Epithelial cell of proximal tubule (primary cell): ENCODE results near the gene HS3ST5. TPM values are rescaled to one million over a fixed set of nuclear protein-coding genes. Genes with fewer than 3 reads are reported as not detected.

Experiments used
- DNase-seq: peaks from one replicate; pipeline ENCODE4 v3.0.0-alpha.2; 2011; ENCODE audit warnings: low read depth
- H3K4me3 ChIP-seq: 2 replicates; pipeline ENCODE4 v1.5.1; 2011; ENCODE audit warnings: low read depth, mild to moderate bottlenecking, low read length
- total RNA-seq: library from RNA; depleted of rRNA; stranded (reverse); fragments of >200 nt; gene quantifications from 2 replicates; pipeline ENCODE4 v1.2.3, GENCODE V29; 2015
- TF ChIP-seq, protein P1 (sequence below): conservative IDR thresholded peaks from 2 replicates; pipeline ENCODE4 v1.5.1; 2012; ENCODE audit warnings: low read depth, mild to moderate bottlenecking, low read length

Gene HS3ST5
- total RNA-seq, 1 donor from 2014 or later: 0.17 TPM

DNA sequence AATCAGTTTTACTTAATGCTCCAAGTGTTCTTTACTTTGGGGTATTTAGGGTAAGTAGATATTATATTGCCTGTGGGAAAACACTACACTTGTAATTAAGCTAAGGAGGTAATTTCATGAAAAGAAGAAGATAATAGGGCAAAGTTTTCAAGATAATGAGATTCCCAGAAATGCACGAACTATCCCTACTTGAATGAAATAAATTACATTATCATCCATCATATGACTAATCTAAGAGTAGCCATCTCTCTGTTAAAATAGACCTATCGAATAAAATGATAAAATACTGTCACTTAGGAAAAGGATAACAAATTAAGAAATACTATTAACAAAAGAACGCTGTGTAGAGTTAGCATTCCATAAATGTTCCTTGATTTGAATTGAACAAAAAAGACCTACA lies 236.8 kb downstream of the HS3ST5 start:
- TF ChIP-seq, protein P1, sequence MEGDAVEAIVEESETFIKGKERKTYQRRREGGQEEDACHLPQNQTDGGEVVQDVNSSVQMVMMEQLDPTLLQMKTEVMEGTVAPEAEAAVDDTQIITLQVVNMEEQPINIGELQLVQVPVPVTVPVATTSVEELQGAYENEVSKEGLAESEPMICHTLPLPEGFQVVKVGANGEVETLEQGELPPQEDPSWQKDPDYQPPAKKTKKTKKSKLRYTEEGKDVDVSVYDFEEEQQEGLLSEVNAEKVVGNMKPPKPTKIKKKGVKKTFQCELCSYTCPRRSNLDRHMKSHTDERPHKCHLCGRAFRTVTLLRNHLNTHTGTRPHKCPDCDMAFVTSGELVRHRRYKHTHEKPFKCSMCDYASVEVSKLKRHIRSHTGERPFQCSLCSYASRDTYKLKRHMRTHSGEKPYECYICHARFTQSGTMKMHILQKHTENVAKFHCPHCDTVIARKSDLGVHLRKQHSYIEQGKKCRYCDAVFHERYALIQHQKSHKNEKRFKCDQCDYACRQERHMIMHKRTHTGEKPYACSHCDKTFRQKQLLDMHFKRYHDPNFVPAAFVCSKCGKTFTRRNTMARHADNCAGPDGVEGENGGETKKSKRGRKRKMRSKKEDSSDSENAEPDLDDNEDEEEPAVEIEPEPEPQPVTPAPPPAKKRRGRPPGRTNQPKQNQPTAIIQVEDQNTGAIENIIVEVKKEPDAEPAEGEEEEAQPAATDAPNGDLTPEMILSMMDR: no peak
- DNase-seq: no peak
- no peak overlapping the region for H3K4me3 ChIP-seq

DNA sequence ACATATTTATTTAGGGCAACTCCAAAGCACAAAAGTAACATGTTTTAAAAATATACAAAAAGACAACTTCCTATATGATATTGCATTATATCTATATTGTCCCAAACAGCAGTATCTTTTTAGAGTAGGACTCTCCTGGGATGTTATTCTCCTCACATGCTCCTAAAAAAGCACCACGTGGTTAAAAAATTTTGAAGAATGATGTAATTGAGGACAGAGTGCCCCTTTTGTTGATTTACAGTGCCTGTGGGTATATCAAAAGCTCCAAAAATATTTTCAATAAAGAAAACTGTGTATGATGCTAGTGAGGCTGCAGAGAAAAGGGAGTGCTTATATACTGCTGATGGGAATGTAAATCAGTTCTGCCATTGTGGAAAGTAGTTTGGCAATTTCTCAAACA lies 241.6 kb downstream of the HS3ST5 start:
- TF ChIP-seq, protein P1: no peak
- DNase-seq: no peak
- no peak overlapping the region for H3K4me3 ChIP-seq

DNA sequence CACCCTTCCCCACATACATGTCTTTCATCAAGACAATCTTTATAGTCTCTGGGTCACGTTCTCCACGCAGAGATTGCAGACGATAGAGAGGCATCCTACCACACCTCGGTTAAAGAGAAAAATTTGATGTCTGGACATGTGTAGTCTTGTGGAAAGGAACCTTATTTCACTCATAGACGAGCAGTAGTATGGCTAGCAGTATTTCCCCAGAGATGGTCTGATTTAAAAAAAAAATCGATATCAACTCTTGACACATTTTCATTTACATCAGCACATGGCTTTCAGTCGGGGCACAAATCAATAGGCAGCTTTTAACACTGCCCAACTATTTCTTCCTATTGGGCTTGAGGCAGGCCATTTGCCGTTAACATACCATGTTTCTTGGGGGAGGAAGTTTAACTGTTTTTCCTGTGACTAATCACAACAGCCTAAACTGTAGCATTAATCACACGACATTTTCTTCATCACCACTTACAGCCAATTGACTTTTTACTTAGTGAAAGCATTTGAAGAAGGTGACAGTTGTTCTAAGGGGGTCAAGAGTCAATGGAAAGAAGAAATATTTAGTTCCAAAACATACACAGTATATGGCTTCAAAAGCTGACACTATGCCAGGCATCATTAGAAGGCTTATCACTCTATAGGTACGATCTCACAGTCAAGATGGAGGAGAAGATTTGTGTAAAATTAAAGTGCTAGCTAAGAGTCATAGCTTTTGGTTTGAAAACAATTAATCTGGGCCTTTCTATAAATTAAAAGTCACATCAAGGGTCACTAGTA lies 242.4 kb downstream of the HS3ST5 start:
- DNase-seq: no peak
- TF ChIP-seq, protein P1: no peak
- H3K4me3 ChIP-seq: no peak overlapping the region

DNA sequence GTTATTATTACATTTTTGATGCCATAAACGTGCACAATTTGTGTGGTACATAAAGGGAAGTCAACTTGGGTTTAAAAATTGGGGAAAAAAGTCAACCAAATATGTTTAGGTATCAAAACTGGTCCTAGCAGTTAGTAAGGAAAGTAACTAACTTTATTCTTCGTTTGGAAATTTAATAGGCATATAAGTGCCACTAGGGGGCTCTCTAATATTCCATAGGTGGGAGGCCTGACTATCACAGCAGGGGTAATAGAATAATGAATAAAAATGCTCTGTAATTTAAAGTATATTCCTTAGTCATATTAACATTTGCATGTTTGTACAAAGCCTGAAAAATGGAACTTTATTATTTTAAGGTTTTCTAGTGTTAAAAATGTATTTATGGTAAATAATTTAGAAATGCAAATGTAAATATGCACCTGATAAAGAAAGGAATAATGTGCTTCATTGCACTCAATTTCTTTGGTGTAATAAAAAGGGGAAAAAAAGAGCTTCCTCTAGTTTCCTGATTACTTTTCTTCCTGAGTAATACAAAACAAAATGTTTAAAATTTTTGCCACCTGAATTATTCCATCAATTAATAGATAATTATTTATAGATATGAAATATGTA lies 246.2 kb downstream of the HS3ST5 start:
- no peak overlapping the region for H3K4me3 ChIP-seq
- TF ChIP-seq, protein P1: peak; percentile 86
- DNase-seq: no peak

DNA sequence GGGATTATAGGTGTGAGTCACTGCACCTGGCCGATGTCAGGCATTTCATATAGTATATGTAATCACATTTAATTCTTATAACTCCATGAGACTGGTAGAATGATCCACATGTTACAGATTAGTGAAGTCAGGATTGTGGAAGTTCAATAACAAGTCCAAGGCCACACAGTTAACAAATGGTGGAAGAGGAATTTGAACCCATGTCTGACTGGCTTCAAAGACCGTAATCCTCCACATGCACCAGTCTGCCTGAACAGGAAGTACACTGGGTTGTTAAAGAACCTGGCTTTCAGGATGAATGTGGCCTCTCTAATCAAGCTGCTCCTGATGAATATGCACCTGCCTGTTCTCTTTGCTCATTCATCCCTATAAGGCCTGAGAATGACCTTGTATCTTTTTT lies 249.9 kb downstream of the HS3ST5 start:
- no peak overlapping the region for H3K4me3 ChIP-seq
- TF ChIP-seq, protein P1: no peak
- DNase-seq: no peak

DNA sequence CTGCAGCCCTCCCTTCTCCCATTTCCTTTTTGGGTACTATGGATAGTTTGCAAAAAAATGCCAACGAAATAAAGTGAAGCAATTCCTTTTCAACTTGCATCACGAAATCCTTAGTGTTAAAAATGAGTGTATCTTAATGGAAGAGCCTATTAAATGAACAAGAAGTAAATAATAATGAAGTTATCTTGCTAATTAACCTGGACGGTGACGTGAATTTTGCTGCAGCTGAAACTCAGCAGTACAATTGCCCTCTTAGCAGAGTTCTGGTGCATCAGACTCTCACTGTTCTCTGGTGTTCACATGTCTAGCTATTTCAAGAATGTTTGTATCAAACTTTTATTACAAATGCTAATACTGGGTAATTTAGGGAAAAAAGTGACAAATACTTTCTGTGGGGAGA lies 252.2 kb downstream of the HS3ST5 start:
- no peak overlapping the region for H3K4me3 ChIP-seq
- TF ChIP-seq, protein P1: no peak
- DNase-seq: no peak
